HL-60 (cell line): ENCODE data around the gene NEURL2.

Source experiments
- POLR2AphosphoS5 ChIP-seq: IDR thresholded peaks from 2 replicates; pipeline ENCODE4 v1.6.1; 2012; ENCODE audit warnings: low read depth
- TF ChIP-seq, protein P1 (sequence below): IDR thresholded peaks from one replicate; pipeline ENCODE4 v1.5.1; 2011; ENCODE audit warnings: low read length, control low read depth, inconsistent platforms; ENCODE audit not compliant: insufficient read depth

DNA sequence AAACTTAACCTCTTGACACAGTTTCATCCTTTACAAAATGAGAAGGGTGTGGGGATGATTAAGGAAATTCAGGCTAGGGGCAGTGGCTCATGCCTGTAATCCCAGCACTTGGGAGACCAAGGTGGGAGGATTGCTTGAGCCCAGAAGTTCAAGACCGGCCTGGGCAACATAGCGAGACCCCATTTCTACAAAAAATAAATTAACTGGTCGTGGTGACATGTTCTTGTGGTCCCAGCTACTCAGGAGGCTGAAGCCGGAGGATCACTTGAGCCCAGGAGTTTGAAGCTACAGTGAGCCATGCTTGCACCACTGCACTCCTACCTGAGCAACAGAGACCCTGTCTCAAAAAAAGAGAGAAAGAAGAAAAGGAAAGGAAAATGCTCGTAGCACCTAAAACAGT, 24.6 kb downstream of the NEURL2 start:
- TF ChIP-seq, protein P1, sequence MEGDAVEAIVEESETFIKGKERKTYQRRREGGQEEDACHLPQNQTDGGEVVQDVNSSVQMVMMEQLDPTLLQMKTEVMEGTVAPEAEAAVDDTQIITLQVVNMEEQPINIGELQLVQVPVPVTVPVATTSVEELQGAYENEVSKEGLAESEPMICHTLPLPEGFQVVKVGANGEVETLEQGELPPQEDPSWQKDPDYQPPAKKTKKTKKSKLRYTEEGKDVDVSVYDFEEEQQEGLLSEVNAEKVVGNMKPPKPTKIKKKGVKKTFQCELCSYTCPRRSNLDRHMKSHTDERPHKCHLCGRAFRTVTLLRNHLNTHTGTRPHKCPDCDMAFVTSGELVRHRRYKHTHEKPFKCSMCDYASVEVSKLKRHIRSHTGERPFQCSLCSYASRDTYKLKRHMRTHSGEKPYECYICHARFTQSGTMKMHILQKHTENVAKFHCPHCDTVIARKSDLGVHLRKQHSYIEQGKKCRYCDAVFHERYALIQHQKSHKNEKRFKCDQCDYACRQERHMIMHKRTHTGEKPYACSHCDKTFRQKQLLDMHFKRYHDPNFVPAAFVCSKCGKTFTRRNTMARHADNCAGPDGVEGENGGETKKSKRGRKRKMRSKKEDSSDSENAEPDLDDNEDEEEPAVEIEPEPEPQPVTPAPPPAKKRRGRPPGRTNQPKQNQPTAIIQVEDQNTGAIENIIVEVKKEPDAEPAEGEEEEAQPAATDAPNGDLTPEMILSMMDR, result no peak
- TF ChIP-seq POLR2AphosphoS5, result no peak
